ENCODE data around the gene ANKS6. TPM values are rescaled to one million over a fixed set of nuclear protein-coding genes. Genes with fewer than 3 reads are reported as not detected.
"Not testable (repeated sequence)": the region's sequence is repeated elsewhere in the genome, so short reads cannot be mapped to it uniquely, and the experiment has no call there.

ANKS6 gene
- total and polyA plus RNA-seq, 7 donors = 2.5 to 6.2 (median 4.7) TPM

- no peak for ATAC-seq
- H3K27me3 ChIP-seq (ENCODE audit: insufficient read depth in 3 of 3, low read length in 2 of 3) = no peaks in the 10 kb centered on the region
- TF ChIP-seq, protein P1, sequence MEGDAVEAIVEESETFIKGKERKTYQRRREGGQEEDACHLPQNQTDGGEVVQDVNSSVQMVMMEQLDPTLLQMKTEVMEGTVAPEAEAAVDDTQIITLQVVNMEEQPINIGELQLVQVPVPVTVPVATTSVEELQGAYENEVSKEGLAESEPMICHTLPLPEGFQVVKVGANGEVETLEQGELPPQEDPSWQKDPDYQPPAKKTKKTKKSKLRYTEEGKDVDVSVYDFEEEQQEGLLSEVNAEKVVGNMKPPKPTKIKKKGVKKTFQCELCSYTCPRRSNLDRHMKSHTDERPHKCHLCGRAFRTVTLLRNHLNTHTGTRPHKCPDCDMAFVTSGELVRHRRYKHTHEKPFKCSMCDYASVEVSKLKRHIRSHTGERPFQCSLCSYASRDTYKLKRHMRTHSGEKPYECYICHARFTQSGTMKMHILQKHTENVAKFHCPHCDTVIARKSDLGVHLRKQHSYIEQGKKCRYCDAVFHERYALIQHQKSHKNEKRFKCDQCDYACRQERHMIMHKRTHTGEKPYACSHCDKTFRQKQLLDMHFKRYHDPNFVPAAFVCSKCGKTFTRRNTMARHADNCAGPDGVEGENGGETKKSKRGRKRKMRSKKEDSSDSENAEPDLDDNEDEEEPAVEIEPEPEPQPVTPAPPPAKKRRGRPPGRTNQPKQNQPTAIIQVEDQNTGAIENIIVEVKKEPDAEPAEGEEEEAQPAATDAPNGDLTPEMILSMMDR (IDR thresholded peaks at IDR 0.05) = no peak
- H3K4me1 ChIP-seq = no peaks in the 10 kb centered on the region
- intact Hi-C loops (cut with DNase I) = no loop called here
- no peak for DNase-seq
- H3K36me3 ChIP-seq (ENCODE audit: insufficient read depth in 1 of 2, low read depth in 1 of 2) = no peaks in the 10 kb centered on the region
- H3K9me3 ChIP-seq = no peaks in the 10 kb centered on the region
- H3K27ac ChIP-seq = no peak overlapping the region
- 88 to 100% (median 100%) methylated on average over 1 of the region's 1 CpG for WGBS, 3 donors
- H3K4me3 ChIP-seq = no peak overlapping the region
These were observed 108.4 kb downstream of the ANKS6 start for GRCh38 chr9:98687911-98688310.

GRCh38 chr9:98686961-98687855 is 109.1 kb downstream of the ANKS6 start:
- TF ChIP-seq, protein P1 (IDR thresholded peaks at IDR 0.05) = no peak
- WGBS, 3 donors = 52 to 57% (median 55%) methylated on average over 7 of the region's 7 CpGs
- ATAC-seq = no peak
- H3K27ac ChIP-seq = no peak overlapping the region
- no peaks in the 10 kb centered on the region for H3K9me3 ChIP-seq
- no peaks in the 10 kb centered on the region for H3K4me1 ChIP-seq
- no peak overlapping the region for H3K4me3 ChIP-seq
- no peaks in the 10 kb centered on the region for H3K36me3 ChIP-seq (ENCODE audit: insufficient read depth in 1 of 2, low read depth in 1 of 2)
- H3K27me3 ChIP-seq (ENCODE audit: insufficient read depth in 3 of 3, low read length in 2 of 3) = no peaks in the 10 kb centered on the region
- intact Hi-C loops (cut with DNase I) = no loop called here
- DNase-seq = no peak

- H3K4me1 ChIP-seq; H3K36me3 ChIP-seq (ENCODE audit: insufficient read depth in 1 of 2, low read depth in 1 of 2); DNase-seq; H3K9me3 ChIP-seq; ATAC-seq; H3K27ac ChIP-seq; H3K4me3 ChIP-seq; H3K27me3 ChIP-seq (ENCODE audit: insufficient read depth in 3 of 3, low read length in 2 of 3); intact Hi-C loops (cut with DNase I): not testable (repeated sequence)
- 39 to 56% (median 43%) methylated on average over 2 of the region's 2 CpGs for WGBS, 3 donors
These were observed 111.5 kb downstream of the ANKS6 start for GRCh38 chr9:98684816-98685215.

Other genes with a start within 250 kb of the ANKS6 start
- under 1 TPM; 0.38 to 0.66 (median 0.42) TPM for gene GABBR2, start 87.6 kb downstream of the ANKS6 start, total RNA-seq
- under 1 TPM; 0.08 to 0.34 (median 0.14) TPM for gene GABBR2, start 87.6 kb downstream of the ANKS6 start, polyA plus RNA-seq
- under 1 TPM in 3 of 4 donors, not detected in 1; 0.29 to 0.32 (median 0.32) TPM for gene GALNT12, start 11.1 kb upstream of the ANKS6 start, total RNA-seq
- gene GALNT12, start 11.1 kb upstream of the ANKS6 start, polyA plus RNA-seq = under 1 TPM; 0.12 to 0.27 (median 0.13) TPM
- gene COL15A1, start 147.4 kb upstream of the ANKS6 start, total RNA-seq = 10 to 100 TPM in 2 of 4 donors, 1 to 10 TPM in 2; 5.6 to 34.7 (median 14.3) TPM
- 1 to 10 TPM; 2.9 to 7.5 (median 3.7) TPM for gene COL15A1, start 147.4 kb upstream of the ANKS6 start, polyA plus RNA-seq